Testis (tissue), 2 donors: ENCODE data around the gene CASP3.

ENCODE experiments used
- POLR2A ChIP-seq: fragments of 450-650 bp; IDR thresholded peaks from one replicate; pipeline ENCODE4 v1.6.1; 2017; ENCODE audit warnings: antibody characterized with exemption, mild to moderate bottlenecking, moderate library complexity
- TF ChIP-seq, protein P1 (sequence below), 3 experiments: fragments of 450-650 bp in 2 of 3; fragments of 200-600 bp in 1 of 3; sonication (generic) in 1 of 3; IDR thresholded peaks; one replicate each; pipeline ENCODE4 v1.5.1; 2016 to 2019; ENCODE audit warnings: antibody characterized with exemption in 3 of 3, mild to moderate bottlenecking in 2 of 3, moderate library complexity in 1 of 3

DNA sequence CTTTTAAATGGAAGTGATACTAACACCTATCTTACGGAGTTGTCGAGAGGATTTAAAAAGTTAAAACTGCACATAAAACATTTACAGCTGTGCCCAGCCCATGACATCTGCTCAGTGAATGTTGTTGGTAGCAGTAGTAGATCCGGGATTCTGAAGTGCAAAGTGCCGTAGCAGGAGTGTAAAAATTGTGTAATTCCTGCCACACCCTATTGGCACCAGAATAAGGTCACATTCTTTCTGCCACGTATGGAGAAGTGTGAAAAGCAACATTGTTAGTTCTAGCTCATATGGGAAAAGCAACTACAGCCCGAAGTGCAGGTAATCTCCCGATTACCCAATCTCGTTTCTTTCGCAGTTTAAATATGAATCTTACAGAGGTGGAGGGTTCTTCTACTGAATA, 31.5 kb upstream of the CASP3 start:
- TF ChIP-seq, protein P1, sequence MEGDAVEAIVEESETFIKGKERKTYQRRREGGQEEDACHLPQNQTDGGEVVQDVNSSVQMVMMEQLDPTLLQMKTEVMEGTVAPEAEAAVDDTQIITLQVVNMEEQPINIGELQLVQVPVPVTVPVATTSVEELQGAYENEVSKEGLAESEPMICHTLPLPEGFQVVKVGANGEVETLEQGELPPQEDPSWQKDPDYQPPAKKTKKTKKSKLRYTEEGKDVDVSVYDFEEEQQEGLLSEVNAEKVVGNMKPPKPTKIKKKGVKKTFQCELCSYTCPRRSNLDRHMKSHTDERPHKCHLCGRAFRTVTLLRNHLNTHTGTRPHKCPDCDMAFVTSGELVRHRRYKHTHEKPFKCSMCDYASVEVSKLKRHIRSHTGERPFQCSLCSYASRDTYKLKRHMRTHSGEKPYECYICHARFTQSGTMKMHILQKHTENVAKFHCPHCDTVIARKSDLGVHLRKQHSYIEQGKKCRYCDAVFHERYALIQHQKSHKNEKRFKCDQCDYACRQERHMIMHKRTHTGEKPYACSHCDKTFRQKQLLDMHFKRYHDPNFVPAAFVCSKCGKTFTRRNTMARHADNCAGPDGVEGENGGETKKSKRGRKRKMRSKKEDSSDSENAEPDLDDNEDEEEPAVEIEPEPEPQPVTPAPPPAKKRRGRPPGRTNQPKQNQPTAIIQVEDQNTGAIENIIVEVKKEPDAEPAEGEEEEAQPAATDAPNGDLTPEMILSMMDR (IDR thresholded peaks at IDR 0.05): no peak
- TF ChIP-seq POLR2A: no peak
